ENCODE data around the gene GPR132.

- TF ChIP-seq CTCF (IDR thresholded peaks at IDR 0.05): peak in 5 of 12 donors; percentile 9 to 36 (median 15)
- TF ChIP-seq POLR2A (IDR thresholded peaks at IDR 0.05): peak in 1 of 2 donors; percentile 20
Observed at GRCh38 chr14:105059035-105059924, 6.0 kb downstream of the GPR132 start.

Measured in heart left ventricle (tissue), 13 donors.